Fibroblast of the aortic adventitia (primary cell): ENCODE measurements around the gene PLCL2. TPM values are rescaled to one million over a fixed set of nuclear protein-coding genes. Genes with fewer than 3 reads are reported as not detected.

Source experiments
- DNase-seq: peaks from one replicate; pipeline ENCODE4 v3.0.0-alpha.2; 2010; ENCODE audit warnings: low read depth
- H3K4me3 ChIP-seq: 2 replicates; pipeline ENCODE4 v1.5.1; 2011; ENCODE audit warnings: low read depth, mild to moderate bottlenecking, control low read depth, low read length, moderate library complexity
- total RNA-seq: library from RNA; depleted of rRNA; stranded (reverse); fragments of >200 nt; gene quantifications from 2 replicates; pipeline ENCODE4 v1.2.3, GENCODE V29; 2012; ENCODE audit warnings: low replicate concordance
- TF ChIP-seq, protein P1 (sequence below): IDR thresholded peaks from 2 replicates; pipeline ENCODE4 v1.5.1; 2011; ENCODE audit warnings: mild to moderate bottlenecking, low read length, control low read depth, inconsistent platforms; ENCODE audit not compliant: insufficient read depth

Gene PLCL2
- total RNA-seq, 1 donor: 11.6 TPM

DNA sequence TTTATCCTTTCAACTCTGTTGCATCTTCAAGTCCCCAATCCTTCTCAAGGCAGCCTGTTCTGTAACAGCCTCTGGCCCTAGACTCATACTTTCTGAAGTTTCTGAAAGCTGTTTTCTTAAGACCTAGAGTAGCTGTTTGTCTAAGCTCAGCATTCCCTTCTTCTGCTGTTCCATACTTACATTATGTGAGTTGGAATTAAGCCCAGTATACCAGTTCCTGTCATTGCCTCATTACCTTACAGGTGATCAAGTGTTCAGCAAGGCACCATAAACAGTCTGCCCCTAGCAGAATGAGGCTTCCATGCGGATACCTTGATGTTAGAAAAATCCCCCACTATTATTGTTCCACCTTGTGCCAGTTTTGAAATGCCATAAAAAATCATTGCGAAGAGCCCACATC is 180.6 kb downstream of the PLCL2 start:
- DNase-seq: no peak
- H3K4me3 ChIP-seq: no peak overlapping the region
- TF ChIP-seq, protein P1, sequence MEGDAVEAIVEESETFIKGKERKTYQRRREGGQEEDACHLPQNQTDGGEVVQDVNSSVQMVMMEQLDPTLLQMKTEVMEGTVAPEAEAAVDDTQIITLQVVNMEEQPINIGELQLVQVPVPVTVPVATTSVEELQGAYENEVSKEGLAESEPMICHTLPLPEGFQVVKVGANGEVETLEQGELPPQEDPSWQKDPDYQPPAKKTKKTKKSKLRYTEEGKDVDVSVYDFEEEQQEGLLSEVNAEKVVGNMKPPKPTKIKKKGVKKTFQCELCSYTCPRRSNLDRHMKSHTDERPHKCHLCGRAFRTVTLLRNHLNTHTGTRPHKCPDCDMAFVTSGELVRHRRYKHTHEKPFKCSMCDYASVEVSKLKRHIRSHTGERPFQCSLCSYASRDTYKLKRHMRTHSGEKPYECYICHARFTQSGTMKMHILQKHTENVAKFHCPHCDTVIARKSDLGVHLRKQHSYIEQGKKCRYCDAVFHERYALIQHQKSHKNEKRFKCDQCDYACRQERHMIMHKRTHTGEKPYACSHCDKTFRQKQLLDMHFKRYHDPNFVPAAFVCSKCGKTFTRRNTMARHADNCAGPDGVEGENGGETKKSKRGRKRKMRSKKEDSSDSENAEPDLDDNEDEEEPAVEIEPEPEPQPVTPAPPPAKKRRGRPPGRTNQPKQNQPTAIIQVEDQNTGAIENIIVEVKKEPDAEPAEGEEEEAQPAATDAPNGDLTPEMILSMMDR: no peak

DNA sequence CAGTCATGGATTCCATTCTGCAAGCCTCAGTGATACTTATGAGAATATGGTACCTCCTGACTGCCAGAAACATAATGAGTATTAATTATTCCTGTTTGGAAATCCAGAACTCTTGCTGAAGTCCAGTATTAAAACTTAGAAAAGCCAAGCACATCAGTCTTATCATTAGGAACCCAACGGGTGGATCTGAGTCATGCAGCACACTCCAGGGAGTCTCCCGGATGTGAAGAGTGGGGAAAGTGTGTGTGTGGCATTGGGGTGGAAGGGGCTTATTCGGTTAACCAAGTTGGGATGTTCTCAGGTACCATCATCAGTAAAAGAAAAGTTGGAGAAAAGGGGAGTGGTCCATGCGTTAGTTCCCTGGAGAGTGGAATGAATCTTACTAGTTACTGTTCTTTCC is 181.1 kb downstream of the PLCL2 start:
- TF ChIP-seq, protein P1: no peak
- no peak for DNase-seq
- no peak overlapping the region for H3K4me3 ChIP-seq

DNA sequence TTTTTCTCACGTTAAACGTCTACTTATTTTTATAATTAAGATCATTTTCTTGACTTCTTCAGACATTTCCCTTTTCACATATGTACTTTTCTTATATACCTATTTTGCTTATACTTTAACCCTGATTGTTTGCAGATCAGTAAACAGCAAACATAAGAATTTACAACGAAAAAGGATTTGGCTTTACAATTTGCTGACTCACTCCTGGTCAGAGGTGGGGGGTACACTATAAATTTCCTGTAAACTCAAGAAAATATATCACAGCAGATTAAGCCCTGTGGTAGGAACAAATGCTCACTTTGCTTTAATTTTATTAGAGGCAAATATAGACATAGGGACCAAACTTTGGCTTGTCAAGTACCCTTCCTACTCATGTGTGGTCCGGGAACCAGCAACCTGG is 185.0 kb downstream of the PLCL2 start:
- no peak for DNase-seq
- TF ChIP-seq, protein P1: no peak
- no peak overlapping the region for H3K4me3 ChIP-seq

DNA sequence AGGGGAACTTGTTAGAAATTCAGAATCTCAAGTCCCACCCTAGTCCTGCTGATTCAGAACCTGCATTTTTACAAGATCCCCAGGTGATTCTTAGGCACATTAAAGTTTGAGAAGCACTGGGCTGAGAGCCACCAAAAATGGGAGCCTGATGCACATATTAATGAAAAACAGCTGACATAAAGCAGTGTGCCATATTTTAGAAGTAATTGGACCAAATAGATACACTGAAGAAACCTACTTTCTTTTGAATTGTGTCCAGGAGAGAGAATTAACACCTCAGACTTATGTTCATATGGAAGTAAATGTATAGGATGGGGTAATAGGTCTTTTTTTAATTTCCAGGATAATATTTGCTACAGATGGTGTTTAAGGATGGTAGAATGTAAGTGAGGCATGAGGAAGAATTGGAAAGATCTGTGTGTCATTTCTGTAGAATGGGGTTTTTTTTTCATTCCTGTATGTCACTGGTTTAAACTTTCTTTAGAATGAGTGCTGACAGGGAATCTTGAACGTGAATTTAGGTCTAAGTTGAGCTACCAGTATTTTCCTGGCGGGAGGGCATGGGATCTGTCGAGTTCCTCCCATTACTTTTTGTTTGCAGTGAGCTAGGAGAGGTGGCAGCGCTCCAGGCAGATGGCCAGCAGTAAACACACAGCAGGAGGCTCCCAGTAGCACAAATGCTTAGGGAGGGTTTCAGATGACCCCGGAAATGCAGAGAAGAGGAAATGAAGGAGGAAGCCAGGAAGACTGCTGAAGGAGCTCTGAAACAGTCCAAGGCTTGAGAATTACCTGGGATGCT is 185.6 kb downstream of the PLCL2 start:
- no peak for DNase-seq
- TF ChIP-seq, protein P1: no peak

DNA sequence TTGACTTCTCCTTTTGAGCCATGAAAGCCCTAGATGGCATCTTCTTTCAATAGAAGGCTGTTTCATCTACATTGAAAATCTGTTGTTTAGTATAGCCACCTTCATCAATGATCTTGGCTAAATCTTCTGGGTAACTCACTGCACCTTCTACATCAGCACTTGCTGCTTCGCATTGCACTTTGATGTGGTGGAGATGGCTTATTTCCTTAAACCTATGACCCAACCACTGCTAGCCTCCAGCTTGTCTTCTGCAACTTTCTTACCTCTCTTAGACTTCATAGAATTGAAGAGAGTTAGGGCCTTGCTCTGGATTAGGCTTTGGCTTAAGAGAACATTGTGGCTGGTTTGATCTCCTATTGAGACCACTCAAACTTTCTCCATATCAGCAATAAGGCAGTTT is 189.8 kb downstream of the PLCL2 start:
- no peak for DNase-seq
- no peak overlapping the region for H3K4me3 ChIP-seq
- TF ChIP-seq, protein P1: no peak

More for the DNA sequence above, 185.6 kb downstream of the PLCL2 start:
- H3K4me3 ChIP-seq: no peak overlapping the region

DNA sequence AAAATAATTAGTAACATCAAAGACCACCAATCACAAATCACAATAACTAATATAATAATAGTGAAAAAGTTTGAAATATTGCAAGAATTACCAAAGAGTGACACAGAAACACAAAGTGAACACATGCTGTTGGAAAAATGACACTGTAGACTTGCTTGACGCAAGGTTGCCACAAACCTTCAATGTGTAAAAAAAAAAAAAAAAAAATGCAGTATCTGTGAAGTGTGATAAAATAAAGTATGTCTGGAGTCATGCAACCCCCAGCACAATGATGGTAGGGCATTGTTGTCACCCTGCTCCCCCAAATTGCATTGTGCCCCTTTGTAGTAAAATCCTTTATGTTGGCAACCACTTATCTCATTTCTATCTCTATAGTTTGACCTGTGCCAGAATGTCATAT is 190.6 kb downstream of the PLCL2 start:
- TF ChIP-seq, protein P1: no peak
- no peak overlapping the region for H3K4me3 ChIP-seq
- DNase-seq: no peak

DNA sequence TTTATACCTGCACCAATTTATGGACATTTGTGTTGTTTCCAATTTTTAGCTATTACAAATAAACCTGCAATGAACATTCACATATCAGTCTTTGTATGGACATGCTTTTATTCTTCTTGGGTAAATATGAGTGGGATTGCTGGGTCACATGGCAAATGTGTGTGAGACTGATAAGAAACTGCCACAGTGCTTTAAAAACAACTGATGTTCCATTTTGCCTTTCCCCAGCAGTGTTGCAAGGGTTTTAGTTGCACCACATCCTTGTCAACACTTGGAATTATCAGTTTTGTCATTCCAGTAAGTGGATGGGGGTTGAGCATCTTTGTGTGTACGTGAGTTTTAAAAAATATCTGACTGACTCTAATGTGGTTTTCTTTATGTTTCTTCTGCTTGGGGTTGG is 191.2 kb downstream of the PLCL2 start:
- DNase-seq: no peak
- no peak overlapping the region for H3K4me3 ChIP-seq
- TF ChIP-seq, protein P1: no peak
